ENCODE data around the gene GLRB. TPM values are rescaled to one million over a fixed set of nuclear protein-coding genes. Genes with fewer than 3 reads are reported as not detected.
"Not testable (repeated sequence)": the region's sequence is repeated elsewhere in the genome, so short reads cannot be mapped to it uniquely, and the experiment has no call there.

GLRB gene
- 23.1 TPM for total RNA-seq
- long read RNA-seq, transcript GLRB-201 (10 exons, 3,126 nt): major isoform, 70 of 95 reads
- long read RNA-seq, transcript GLRB-207 (9 exons, 2,765 nt): minor isoform, 11 of 95 reads
- long read RNA-seq, partial matches to known transcripts: 5 of 95 reads
- long read RNA-seq, other reads (novel, unspliced or antisense): 9 of 95 reads

DNA sequence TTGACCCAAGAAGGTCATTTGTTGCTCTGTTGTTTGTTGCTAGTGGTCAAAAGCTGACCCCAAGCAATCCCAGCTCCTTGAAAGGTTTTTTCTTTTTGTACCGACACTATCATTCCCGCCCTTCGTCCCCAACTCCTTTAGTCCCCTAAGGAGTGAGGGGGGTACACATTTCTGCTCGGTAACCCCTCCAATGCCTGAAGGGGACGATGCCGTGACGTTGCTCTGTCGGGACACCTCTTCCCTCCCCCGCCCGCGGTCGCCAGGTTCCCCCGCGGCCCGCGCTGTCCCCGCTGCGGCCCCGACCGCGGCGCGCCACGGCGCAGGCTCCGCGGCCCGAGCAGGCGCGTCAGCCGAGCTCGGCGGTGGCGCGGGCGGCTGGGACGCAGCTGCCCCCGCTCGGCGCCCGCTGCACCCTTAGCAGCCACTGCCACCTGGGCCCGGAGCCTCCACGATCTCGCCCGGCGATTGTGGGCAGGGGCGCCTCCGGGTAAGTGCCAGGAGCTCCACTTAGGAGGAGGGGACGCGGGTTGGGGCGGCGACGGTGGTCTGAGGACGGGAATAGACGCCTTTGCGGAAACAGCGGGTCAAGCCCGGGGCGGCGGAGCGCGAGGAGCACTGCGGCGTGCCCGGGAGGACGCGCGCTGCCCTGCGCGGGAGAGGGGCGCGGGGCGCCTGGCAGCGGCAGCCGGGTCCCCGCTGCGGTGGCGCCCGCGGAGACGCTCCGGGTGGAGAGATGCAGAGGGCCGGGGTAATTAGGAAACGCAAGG is at the start of gene GLRB:
GLRB (plus strand) TSS at position 340 of the 767 bp plus-strand sequence. CDS start 1,875 bp downstream, outside the sequence.
- intact Hi-C loops (cut with DNase I): loop anchor here (5.0 kb wide), 1 partner anchor 104 kb away; the partner anchor contains the start of gene PDGFC
- DNase-seq (ENCODE audit: low spot score): no peak

DNA sequence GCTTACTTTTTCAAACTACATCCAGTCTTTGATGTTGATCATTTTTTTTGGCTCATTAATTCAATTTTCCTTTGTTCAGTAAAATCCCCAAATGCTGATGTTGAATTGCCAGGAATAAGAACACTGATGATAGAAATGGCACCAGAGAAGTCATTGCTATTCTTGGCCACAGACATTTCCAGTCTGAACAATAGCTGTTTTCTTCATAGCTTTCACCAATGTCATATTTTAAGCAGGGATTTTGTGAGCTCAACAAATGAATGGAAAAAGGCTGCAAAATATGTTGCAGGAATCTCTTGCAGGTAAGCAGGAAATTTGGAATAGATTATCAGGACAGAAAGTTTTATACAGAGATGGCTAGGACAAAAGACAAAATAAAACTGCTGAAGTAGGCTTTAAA is 40.5 kb upstream of the GLRB start:
- no peak for DNase-seq (ENCODE audit: low spot score)
- intact Hi-C loops (cut with DNase I): no loop called here

DNA sequence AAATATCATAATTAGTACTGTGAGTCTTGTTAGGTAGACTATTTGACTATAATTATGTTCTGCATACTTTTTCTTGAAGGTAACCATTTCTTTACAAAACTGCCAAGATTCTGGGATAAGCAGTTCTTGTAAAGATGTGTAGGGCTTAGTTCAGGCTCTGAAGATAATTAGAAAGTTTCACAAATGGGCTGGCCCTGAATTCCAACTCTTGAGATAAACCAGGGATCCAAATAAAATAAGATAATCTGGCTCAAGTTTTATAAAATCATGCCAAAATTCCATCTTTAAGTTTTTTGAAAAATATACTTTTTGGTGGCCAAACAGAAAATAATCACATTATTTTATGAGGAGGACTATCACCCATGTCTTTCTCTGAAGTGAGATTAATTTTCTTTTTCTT is 35.5 kb upstream of the GLRB start:
- intact Hi-C loops (cut with DNase I): no loop called here

DNA sequence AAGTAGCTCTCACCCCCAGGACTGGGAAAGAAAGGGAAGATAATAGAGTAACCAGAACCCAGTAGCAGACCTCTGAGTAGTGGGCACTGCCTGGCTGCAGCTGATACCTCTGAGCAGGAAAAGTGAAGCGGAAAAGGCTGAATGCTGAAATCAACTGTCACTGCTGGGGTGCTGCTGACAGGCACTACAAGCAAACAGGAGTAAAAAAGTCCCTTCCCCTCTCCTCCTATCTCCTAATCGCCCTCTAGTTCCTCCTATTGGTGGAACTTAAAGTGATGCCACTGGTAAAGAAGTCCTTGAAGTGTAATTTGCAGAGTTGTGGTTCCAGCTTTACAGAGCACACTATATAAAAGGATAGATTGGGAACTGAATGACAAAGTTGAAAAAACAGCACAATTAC is 32.8 kb upstream of the GLRB start:
- DNase-seq (ENCODE audit: low spot score): no peak
- intact Hi-C loops (cut with DNase I): no loop called here

More for the DNA sequence above, 35.5 kb upstream of the GLRB start:
- DNase-seq (ENCODE audit: low spot score): no peak

DNA sequence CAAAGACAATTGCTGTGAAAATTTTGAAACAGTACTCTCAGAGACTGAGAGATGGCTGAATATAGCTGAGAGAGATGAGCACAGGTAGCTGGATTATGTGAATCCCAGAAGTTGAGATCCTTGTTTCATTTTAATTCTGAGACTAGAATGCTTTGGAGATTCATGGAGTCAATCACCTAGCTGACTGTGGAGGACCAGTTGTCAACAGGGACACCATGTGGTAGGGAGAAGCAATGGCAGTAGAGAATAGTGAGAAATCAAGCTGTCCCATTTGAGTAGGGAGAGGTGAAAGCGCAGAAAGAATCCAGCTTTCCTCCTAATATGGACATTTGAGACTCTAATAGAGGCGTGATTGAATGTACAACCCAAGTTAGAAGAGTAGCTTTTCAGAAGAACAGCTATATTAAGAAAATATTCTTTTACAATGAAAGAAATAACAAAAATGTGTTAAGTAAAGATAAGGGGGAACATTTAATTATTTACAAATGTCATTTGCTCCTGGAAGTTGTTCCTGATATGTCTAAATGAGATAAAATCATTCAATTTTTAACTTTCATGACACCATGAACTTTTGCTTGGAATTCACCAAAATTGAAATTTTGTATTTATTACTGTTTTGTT is 30.3 kb upstream of the GLRB start:
- intact Hi-C loops (cut with DNase I): loop anchor here (5.0 kb wide), 2 partner anchors 73 to 568 kb away; partner anchors contain the start of gene PDGFC
- DNase-seq (ENCODE audit: low spot score): no peak

DNA sequence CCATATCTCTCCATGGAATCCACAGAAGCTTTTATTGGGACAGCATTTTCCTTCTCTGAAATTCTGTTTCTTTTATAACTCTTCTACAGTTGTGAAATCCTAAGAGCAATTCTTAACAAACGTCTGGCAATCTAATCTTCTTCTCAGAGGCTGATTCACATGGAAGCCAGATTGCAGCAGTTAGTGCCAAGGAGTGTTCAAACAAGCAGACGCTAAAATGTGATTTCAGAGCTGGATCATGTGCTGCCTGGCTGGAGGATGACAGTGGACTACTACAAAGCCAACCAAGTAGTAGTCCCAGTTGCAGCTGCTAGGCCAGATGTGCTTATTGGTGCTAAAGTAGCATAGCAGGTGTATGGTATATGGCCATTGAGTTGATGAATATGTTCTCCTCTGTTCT is 27.7 kb upstream of the GLRB start:
- DNase-seq (ENCODE audit: low spot score): no peak
- intact Hi-C loops (cut with DNase I): loop anchor here (5.0 kb wide), 2 partner anchors 76 to 571 kb away; partner anchors contain the start of gene PDGFC

DNA sequence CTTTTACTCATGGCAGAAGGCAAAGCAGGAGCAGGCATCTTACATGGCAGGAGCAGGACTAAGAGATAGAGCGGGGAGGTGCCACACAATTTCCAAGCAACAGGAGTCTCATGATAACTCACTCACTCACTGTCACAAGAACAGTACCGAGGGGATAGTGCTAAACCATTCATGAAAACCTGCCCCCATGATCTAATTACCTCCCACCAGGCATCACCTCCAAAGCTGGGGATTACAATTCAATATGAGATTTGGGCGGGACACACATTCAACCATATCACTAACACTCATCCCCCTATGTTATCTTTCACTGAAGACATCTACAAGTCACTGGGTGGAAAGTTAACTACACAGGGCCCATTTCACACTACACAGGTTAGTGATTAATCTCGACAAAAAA is 25.4 kb upstream of the GLRB start:
- intact Hi-C loops (cut with DNase I): no loop called here
- no peak for DNase-seq (ENCODE audit: low spot score)

DNA sequence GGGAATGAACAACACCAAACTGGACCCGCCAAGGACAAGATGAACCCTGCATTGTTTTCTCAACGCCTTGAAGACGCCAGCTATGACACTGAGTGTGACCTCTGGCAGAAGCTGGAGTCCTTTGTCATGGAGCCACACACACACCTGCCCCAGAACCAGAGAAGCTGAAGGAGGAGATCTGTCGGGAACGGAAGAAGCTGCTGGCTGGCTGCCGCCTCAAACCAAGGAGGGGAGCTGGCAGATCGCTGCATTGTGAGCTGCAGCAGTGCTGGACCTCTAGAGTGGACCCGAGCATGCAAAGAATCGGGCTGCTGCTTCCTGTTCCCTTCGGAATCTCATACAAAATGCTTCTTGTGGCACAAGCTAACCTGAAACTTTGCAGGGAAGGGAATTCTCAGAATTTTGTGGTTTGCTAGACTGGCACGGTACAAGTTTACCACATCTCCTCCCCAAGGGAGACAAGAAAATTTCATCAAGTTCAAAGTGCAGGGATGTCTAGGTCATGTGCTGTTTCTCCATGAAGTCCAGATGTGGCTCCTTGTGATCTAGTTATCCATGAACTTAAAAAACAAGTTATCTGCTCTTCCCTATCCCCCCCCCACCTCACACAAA is 23.4 kb upstream of the GLRB start:
- no peak for DNase-seq (ENCODE audit: low spot score)
- intact Hi-C loops (cut with DNase I): no loop called here

DNA sequence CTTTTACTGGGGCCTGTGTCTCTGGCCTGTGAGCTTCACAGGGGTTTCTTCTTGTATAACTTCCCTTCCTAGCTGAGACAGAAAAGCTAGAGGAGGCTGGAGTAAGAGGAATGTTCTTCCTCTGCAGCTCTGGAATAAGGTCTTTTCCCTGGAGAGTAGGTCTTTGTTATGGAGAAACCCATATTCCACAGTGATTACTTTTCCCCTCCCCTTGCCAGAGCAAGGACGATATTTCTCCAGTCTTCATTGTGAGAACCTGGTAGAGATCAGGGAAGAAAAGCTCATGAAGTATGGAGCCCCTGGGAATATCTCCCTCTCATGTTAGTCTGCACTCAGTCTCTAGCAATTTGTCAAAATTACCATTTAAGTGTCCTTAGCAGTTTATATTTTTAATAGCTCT is 18.7 kb upstream of the GLRB start:
- DNase-seq (ENCODE audit: low spot score): no peak
- intact Hi-C loops (cut with DNase I): no loop called here

DNA sequence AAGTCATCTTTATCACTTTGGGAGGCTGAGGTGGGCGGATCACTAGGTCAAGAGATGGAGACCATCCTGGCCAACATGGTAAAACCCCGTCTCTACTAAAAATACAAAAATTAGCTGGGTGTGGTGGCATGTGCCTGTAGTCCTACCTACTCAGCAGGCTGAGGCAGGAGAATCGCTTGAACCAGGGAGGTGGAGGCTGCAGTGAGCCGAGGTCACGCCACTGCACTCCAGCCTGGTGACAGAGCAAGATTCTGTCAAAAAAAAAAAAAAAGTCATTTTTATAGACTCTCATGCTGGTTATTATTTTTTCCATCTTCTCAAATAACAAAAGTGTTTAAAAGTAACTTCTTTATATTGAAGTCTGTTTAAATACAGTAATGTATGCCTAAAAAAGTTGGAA is 17.1 kb upstream of the GLRB start:
- DNase-seq (ENCODE audit: low spot score); intact Hi-C loops (cut with DNase I): not testable (repeated sequence)

DNA sequence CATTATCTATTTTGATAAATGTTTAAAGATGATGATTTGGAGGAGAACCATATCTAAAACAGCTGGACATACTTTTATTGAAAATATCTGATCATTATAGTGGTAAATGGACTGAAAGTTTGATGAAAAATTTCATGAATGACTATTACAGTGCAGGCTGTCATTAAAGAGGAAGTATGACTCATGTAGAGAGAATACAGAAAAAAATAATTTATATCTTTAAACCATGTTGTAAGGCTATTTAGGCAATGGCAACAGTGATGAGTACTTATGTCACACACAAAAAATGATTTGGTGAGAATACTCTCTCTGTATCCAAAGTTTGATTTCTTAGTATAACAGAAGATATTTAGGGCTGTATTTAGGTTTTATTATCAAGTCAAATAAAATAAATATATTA is 3.9 kb upstream of the GLRB start:
- no peak for DNase-seq (ENCODE audit: low spot score)
- intact Hi-C loops (cut with DNase I): no loop called here

DNA sequence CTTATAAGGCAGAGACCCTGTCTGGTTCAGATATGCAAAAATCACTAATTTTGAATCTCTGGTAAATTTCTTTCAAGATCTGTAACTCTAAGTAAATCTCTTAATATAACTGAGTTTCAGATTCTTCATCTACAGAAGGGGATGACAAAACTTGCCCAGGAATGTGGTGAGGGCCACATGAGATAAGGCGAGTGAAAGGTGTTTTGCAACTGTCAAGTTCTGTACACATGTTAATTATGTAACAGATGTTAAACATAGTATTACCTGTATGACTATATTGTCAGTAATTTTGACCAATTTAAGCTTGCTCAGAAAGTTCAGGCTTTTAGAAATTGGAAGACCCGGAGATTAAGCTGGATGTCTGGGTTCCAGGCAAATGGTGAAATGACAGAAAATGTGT is 549 bp upstream of the GLRB start:
- DNase-seq (ENCODE audit: low spot score): no peak
- intact Hi-C loops (cut with DNase I): loop anchor here (5.0 kb wide), 1 partner anchor 103 kb away; the partner anchor contains the start of gene PDGFC

DNA sequence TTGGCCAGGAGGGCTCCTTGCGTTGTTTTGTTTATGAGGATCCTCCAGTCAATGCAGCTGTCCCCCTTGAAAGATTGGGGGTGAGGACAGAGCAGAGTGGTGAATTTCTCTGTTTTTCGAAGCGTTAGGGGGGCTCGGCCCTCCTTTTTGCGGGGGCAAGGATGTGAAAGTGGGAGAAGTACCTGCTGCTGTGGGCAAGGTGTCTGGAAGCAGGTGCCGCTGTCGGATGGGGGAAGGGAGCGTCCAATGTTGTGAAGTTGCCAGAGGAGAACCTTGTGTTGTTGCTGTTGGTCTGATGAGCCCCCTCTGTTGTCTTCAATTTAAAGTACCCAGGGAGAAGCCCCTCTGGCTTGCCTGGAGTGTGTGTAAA is 613 bp downstream of the GLRB start:
- intact Hi-C loops (cut with DNase I): loop anchor here (5.0 kb wide), 1 partner anchor 104 kb away; the partner anchor contains the start of gene PDGFC
- no peak for DNase-seq (ENCODE audit: low spot score)

DNA sequence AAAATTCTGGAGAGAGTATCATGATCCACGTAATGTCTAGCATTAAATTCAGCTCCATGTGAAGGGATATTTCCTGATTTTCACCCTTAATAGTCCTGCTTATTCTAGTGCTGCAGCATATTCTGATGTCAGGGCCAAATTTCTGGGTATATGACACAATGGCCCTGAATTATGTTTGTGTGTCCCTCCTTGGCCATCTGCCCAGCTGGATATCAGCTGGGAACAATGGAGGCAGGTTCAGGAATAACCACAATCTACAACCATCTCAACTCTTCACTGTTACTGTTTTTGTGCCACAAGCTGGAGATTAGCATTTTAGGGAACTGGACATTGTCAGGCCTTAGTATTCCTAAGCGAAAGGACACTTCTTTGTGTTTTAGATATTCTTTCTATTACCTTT is 3.5 kb downstream of the GLRB start:
- no peak for DNase-seq (ENCODE audit: low spot score)
- intact Hi-C loops (cut with DNase I): loop anchor here (5.0 kb wide), 1 partner anchor 107 kb away; the partner anchor contains the start of gene PDGFC

DNA sequence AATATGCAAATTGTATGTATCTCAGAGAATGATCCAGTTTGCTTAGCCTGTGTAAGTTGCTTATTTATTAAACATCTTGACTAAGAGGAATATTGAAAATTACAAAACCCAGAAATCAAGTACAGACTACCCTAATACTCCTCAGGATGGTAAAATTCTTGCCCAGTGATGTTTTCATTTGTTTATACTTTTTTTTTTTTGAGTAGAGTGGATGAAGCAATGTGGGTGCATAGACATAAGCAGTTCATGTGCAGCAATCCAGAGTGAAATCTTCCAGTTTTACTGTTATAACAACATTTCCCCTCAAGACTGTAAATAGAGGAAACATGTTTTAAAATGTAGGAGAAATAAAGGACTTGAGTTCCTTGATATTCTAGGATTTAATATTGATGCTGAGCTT is 4.7 kb downstream of the GLRB start:
- intact Hi-C loops (cut with DNase I): no loop called here
- no peak for DNase-seq (ENCODE audit: low spot score)

DNA sequence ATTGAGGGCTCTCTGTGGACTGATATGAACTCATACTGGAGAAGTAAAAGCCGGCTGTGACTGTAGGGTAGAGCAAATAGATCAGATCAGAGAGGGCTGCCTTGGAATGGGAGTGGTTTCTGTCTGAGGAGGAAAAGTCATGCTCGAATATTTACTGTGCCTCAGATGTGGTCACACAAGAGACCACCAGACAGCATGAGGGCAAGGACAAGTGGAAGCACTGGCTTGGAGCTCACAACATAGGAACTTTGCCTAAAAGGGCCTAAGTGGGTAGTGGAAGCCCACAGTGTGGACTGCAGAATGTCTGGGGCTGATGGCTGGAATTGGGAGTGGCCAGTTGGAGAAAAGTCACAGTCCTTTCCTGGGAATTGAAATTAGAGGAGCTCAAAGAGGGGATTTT is 19.8 kb downstream of the GLRB start:
- DNase-seq (ENCODE audit: low spot score): no peak
- intact Hi-C loops (cut with DNase I): no loop called here

DNA sequence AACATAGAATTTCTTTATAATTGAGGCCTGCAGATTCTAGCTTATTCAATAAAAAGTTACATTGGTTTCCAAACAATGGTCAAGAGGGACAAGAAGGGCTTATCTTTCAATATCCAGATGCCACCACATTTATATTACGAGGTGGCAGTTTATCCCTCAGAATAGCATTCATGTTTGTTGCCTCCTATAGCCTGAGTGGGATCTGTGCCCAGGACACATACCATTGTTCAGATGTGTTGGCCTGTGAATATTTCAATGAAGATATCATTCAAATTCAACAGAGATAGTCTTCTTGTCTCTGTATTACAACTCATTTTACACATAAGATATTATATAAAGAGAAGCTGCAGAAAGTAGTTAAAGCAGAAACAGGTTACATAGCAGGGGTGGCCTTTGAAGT is 20.5 kb downstream of the GLRB start:
- no peak for DNase-seq (ENCODE audit: low spot score)
- intact Hi-C loops (cut with DNase I): no loop called here

DNA sequence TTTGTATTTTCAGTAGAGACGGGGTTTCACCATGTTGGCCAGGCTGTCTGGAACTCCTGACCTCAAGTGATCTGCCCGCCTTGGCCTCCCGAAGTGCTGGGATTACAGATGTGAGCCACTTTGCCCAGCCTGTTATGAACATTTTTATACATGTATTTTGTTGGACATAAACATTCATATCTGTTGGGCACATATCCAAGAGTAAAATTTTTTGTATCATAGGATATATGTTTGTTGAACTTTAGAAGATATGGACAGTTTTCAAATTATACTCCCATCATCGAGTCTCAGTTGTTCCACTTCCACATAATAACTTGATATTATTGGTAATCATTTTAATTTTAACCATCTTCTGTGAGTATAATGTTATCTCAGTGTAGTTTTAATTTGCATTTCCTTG is 23.6 kb downstream of the GLRB start:
- intact Hi-C loops (cut with DNase I): no loop called here
- no peak for DNase-seq (ENCODE audit: low spot score)

DNA sequence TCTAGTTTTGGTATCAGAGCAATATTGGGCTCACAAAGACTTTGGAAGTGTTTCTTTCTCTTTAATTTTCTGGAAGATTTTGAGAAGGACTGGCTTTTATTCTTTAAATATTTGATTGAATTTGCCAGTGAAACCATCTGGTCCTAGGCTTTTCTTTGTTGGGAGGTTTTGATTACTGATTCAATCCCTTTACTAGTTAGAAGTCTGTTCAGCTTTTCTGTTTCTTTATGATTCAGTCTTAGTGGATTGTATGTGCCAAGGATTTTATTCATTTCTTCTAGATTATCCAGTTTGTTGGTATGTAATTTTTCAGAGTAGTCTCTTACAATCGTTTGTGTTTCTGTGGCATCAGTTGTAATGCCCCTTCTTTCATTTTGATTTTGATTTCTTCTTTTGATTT is 28.6 kb downstream of the GLRB start:
- intact Hi-C loops (cut with DNase I): no loop called here
- DNase-seq (ENCODE audit: low spot score): no peak

DNA sequence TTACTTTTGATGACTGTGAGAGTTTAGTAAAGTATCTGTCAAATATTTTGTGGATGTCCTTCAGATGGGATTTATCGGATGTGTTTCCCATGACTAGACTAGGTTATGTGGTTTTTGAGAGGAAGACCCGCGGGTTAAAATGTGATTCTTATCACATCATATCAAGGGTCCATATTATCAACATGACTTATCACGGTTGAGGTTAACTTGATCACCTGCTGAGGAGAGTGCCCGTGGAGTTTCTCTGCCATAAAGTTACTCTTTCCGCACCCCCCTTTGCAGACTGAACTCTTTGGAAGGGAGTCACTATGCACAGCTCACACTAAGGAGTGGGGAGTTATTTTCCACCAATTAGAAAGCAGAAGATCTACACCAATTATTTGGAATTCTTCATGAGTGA is 38.7 kb downstream of the GLRB start:
- no peak for DNase-seq (ENCODE audit: low spot score)
- intact Hi-C loops (cut with DNase I): no loop called here

All from cardiac septum (tissue), 1 donor.